HG02840 (cell line): ENCODE measurements around the gene XPNPEP2.
"Not testable (repeated sequence)": the region's sequence is repeated elsewhere in the genome, so short reads cannot be mapped to it uniquely, and the experiment has no call there.

Source experiments
- ATAC-seq: cut with Tn5 transposase; IDR thresholded peaks from one replicate; pipeline ENCODE4 v1.9.1; 2021; ENCODE audit warnings: mild to moderate bottlenecking, moderate library complexity, moderate number of reproducible peaks; ENCODE audit not compliant: unreplicated experiment, low FRiP score

XPNPEP2 gene

GRCh38 chrX:129719268-129719667 lies 19.5 kb upstream of the XPNPEP2 start:
- no peak for ATAC-seq

- ATAC-seq: no peak
Observed at GRCh38 chrX:129719931-129720530, 18.7 kb upstream of the XPNPEP2 start.

GRCh38 chrX:129720741-129721140 lies 18.0 kb upstream of the XPNPEP2 start:
- no peak for ATAC-seq

- ATAC-seq: no peak
Observed at GRCh38 chrX:129721414-129721813, 17.4 kb upstream of the XPNPEP2 start.

- no peak for ATAC-seq
Observed at GRCh38 chrX:129721870-129722269, 16.9 kb upstream of the XPNPEP2 start.

GRCh38 chrX:129723511-129723910 lies 15.3 kb upstream of the XPNPEP2 start:
- ATAC-seq: no peak

GRCh38 chrX:129724754-129725153 lies 14.0 kb upstream of the XPNPEP2 start:
- ATAC-seq: no peak

GRCh38 chrX:129726307-129727111 lies 12.3 kb upstream of the XPNPEP2 start:
- ATAC-seq: no peak

- ATAC-seq: no peak
Observed at GRCh38 chrX:129728061-129728460, 10.7 kb upstream of the XPNPEP2 start.

- no peak for ATAC-seq
Observed at GRCh38 chrX:129731228-129731627, 7.6 kb upstream of the XPNPEP2 start.

GRCh38 chrX:129732857-129733256 lies 5.9 kb upstream of the XPNPEP2 start:
- ATAC-seq: no peak

- no peak for ATAC-seq
Observed at GRCh38 chrX:129733335-129733734, 5.4 kb upstream of the XPNPEP2 start.

GRCh38 chrX:129736491-129736890 lies 2.3 kb upstream of the XPNPEP2 start:
- no peak for ATAC-seq

- no peak for ATAC-seq
Observed at GRCh38 chrX:129737916-129738315, 863 bp upstream of the XPNPEP2 start.

GRCh38 chrX:129739578-129739977 lies 799 bp downstream of the XPNPEP2 start:
- no peak for ATAC-seq

GRCh38 chrX:129741880-129742758 lies 3.3 kb downstream of the XPNPEP2 start:
- ATAC-seq: no peak

- ATAC-seq: not testable (repeated sequence)
Observed at GRCh38 chrX:129742759-129743152, 4.0 kb downstream of the XPNPEP2 start.

GRCh38 chrX:129743821-129744220 lies 5.0 kb downstream of the XPNPEP2 start:
- no peak for ATAC-seq

- no peak for ATAC-seq
Observed at GRCh38 chrX:129744861-129745321, 6.1 kb downstream of the XPNPEP2 start.

- ATAC-seq: no peak
Observed at GRCh38 chrX:129746557-129747470, 8.0 kb downstream of the XPNPEP2 start.
